Ovary (tissue), 3 donors: ENCODE data around the gene THAP2.
A peak's percentile ranks its signal among the peaks of the same experiment; 100 is the strongest.

ENCODE experiments used
- CTCF ChIP-seq, 3 donors: fragments of 450-650 bp in 2 of 3; fragments of 200-600 bp in 1 of 3; IDR thresholded peaks; one replicate each; pipeline versions ENCODE4 v1.5.1 to v1.8.0; 2016 to 2022; ENCODE audit warnings: antibody characterized with exemption in 3 of 3, mild to moderate bottlenecking in 1 of 3
- EP300 ChIP-seq: sonication (generic); formaldehyde crosslinking; IDR thresholded peaks from one replicate; pipeline ENCODE4 v1.6.1; 2017; ENCODE audit warnings: antibody characterized with exemption
- POLR2A ChIP-seq: fragments of 450-650 bp; IDR thresholded peaks from one replicate; pipeline ENCODE4 v1.6.1; 2017; ENCODE audit warnings: antibody characterized with exemption, mild to moderate bottlenecking, moderate library complexity
- donor health status: DM: no; HTN: no; CAD: no.

GRCh38 chr12:71636704-71637115 lies 27.4 kb upstream of the THAP2 start:
- no peak for TF ChIP-seq POLR2A
- peak; percentile 13 to 42 (median 25) for TF ChIP-seq CTCF (IDR thresholded peaks at IDR 0.05)
- TF ChIP-seq EP300: no peak
